Forelimb muscle (tissue), 1 donor: ENCODE measurements around the gene SLC22A25. TPM values are rescaled to one million over a fixed set of nuclear protein-coding genes. Genes with fewer than 3 reads are reported as not detected.
"Not testable (repeated sequence)": the region's sequence is repeated elsewhere in the genome, so short reads cannot be mapped to it uniquely, and the experiment has no call there.

Experiments used
- DNase-seq: peaks from one replicate; pipeline ENCODE4 v3.0.0-alpha.2; 2013; ENCODE audit warnings: low read depth
- polyA plus RNA-seq: library from polyadenylated mRNA; unstranded; fragments of 120-200 nt; gene quantifications from one replicate; pipeline ENCODE4 v1.2.1, GENCODE V29; 2013; ENCODE audit not compliant: insufficient read length

SLC22A25 gene
- not detected for polyA plus RNA-seq

- DNase-seq = no peak
Observed at GRCh38 chr11:63243533-63243932, at the start of gene SLC22A25. Gene SLC22A25, minus strand, starts transcription at chr11:63243599. Its CDS starts 13,947 bp downstream, at chr11:63229652.

GRCh38 chr11:63290285-63290684, 46.9 kb upstream of the SLC22A25 start:
- no peak for DNase-seq

GRCh38 chr11:63289658-63290057, 46.3 kb upstream of the SLC22A25 start:
- no peak for DNase-seq

GRCh38 chr11:63282579-63282978, 39.2 kb upstream of the SLC22A25 start:
- no peak for DNase-seq

GRCh38 chr11:63280920-63281319, 37.5 kb upstream of the SLC22A25 start:
- no peak for DNase-seq

GRCh38 chr11:63277345-63277943, 34.0 kb upstream of the SLC22A25 start:
- DNase-seq = no peak

- no peak for DNase-seq
Observed at GRCh38 chr11:63274776-63275175, 31.4 kb upstream of the SLC22A25 start.

GRCh38 chr11:63273685-63274084, 30.3 kb upstream of the SLC22A25 start:
- no peak for DNase-seq

GRCh38 chr11:63262547-63262946, 19.1 kb upstream of the SLC22A25 start:
- no peak for DNase-seq

GRCh38 chr11:63251312-63251711, 7.9 kb upstream of the SLC22A25 start:
- DNase-seq = no peak

GRCh38 chr11:63250162-63251050, 7.0 kb upstream of the SLC22A25 start:
- DNase-seq = no peak

GRCh38 chr11:63248966-63249365, 5.6 kb upstream of the SLC22A25 start:
- no peak for DNase-seq

- DNase-seq = not testable (repeated sequence)
Observed at GRCh38 chr11:63247237-63248002, 4.0 kb upstream of the SLC22A25 start.

GRCh38 chr11:63246045-63246444, 2.6 kb upstream of the SLC22A25 start:
- DNase-seq = no peak

- no peak for DNase-seq
Observed at GRCh38 chr11:63244862-63245261, 1.5 kb upstream of the SLC22A25 start.

- no peak for DNase-seq
Observed at GRCh38 chr11:63242089-63242781, 1.2 kb downstream of the SLC22A25 start.

- DNase-seq = no peak
Observed at GRCh38 chr11:63240791-63241379, 2.5 kb downstream of the SLC22A25 start.

GRCh38 chr11:63240098-63240497, 3.3 kb downstream of the SLC22A25 start:
- no peak for DNase-seq

- no peak for DNase-seq
Observed at GRCh38 chr11:63239254-63239653, 4.1 kb downstream of the SLC22A25 start.

- DNase-seq = no peak
Observed at GRCh38 chr11:63237413-63237812, 6.0 kb downstream of the SLC22A25 start.
